MCF 10A (cell line): Measurements from ENCODE around the gene CTDNEP1. TPM values are rescaled to one million over a fixed set of nuclear protein-coding genes. Genes with fewer than 3 reads are reported as not detected.

Experiments used
- BruUV-seq: library from RNA; stranded (reverse); fragments of 400-500 nt; replicated peaks from 2 replicates; lab custom pipeline; 2021; lab: Mats Ljungman, UMichigan
- CTCF ChIA-PET: fragments of 300-600 bp; sonication (Branson Sonifier 250); formaldehyde crosslinking; extraction: SDS; loops from one replicate; lab custom pipeline; 2021; ENCODE audit warnings: antibody characterized with exemption, inconsistent platforms; lab: Yijun Ruan, JAX
- POLR2A ChIA-PET: fragments of 300-600, 350-650 bp; sonication (Branson Sonifier 250); formaldehyde crosslinking; extraction: SDS; loops from one replicate; lab custom pipeline; 2020; ENCODE audit warnings: antibody characterized with exemption, inconsistent platforms; lab: Yijun Ruan, JAX
- DNase-seq: peaks from one replicate; pipeline ENCODE4 v3.0.0-alpha.2; 2018; ENCODE audit not compliant: unreplicated experiment
- H3K27ac Mint-ChIP-seq: one replicate; pipeline ENCODE4 v1.8.0; 2022; ENCODE audit warnings: mild to moderate bottlenecking, low read depth, mixed read lengths; ENCODE audit not compliant: unreplicated experiment
- H3K27me3 Mint-ChIP-seq: one replicate; pipeline ENCODE4 v1.8.0; 2022; ENCODE audit warnings: mixed read lengths; ENCODE audit not compliant: insufficient read depth, unreplicated experiment
- H3K36me3 Mint-ChIP-seq: one replicate; pipeline ENCODE4 v1.8.0; 2022; ENCODE audit warnings: mild to moderate bottlenecking, moderate library complexity, mixed read lengths; ENCODE audit not compliant: insufficient read depth, unreplicated experiment
- H3K4me1 Mint-ChIP-seq: one replicate; pipeline ENCODE4 v1.8.0; 2022; ENCODE audit warnings: mixed read lengths; ENCODE audit not compliant: insufficient read depth, unreplicated experiment
- H3K4me3 Mint-ChIP-seq: one replicate; pipeline ENCODE4 v1.8.0; 2022; ENCODE audit warnings: mild to moderate bottlenecking, moderate library complexity, mixed read lengths; ENCODE audit not compliant: unreplicated experiment
- H3K9me3 Mint-ChIP-seq: one replicate; pipeline ENCODE4 v1.8.0; 2022; ENCODE audit warnings: mixed read lengths; ENCODE audit not compliant: unreplicated experiment
- intact Hi-C: fragments of 100-400 bp; cut with micrococcal nuclease; formaldehyde crosslinking; loops from 2 replicates; pipeline ENCODE4 v1.14.1; 2022
- total RNA-seq: library from RNA; stranded (reverse); gene quantifications from 2 replicates; pipeline ENCODE4 v1.2.3, GENCODE V29; 2022
- TF ChIP-seq, protein P1 (sequence below): fragments of 200-600 bp; IDR thresholded peaks from one replicate; pipeline ENCODE4 v1.8.0; 2022; ENCODE audit warnings: antibody characterized with exemption, mild to moderate bottlenecking; ENCODE audit not compliant: unreplicated experiment

The CTDNEP1 gene
- total RNA-seq, 1 experiment from 2014 or later, result 148 TPM

DNA sequence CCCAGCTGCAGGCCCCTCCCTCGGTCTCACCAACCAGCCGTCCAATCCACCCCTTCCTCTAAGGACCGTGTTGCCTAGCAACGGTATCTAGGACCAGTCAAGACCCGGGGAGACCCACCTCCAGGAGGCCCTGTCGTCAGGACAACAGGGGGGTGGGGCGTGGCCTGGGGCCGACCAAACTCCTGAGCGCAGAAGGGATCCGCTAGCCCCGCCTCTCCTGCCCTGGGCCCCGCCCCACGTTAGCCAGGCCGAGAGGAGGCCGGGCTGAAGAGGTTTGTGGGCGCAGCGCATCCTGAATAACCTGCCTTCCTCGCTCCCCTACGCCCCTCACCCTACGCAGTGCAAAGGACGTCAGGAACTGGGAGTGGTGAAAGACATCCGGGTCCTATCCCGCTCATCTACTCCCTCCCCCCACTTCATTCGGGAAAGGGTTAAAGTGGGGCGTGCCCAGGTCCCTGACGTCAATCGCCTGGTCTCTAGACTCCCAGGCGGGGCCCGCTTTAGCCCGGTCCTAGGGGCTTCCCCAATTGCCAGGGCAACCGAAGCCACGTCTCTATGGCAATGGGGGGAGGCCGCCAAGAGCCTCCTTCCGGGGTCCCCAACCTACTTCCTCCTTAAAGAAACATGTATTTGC lies 46.6 kb downstream of the CTDNEP1 start:
- intact Hi-C loops, result no loop called here
- Mint-ChIP-seq H3K4me1 (no peaks in the 10 kb centered on the region), H3K27ac (no peak overlapping the region), H3K4me3 (no peak overlapping the region), H3K9me3 (no peaks in the 10 kb centered on the region), H3K27me3 (peaks cover 18% of the 10 kb centered on the region), H3K36me3 (peaks cover 11% of the 10 kb centered on the region)
- DNase-seq, result no peak
- BruUV-seq, result no TSS peak
- CTCF ChIA-PET, result no interaction called here
- POLR2A ChIA-PET, result no interaction called here
- TF ChIP-seq, protein P1, sequence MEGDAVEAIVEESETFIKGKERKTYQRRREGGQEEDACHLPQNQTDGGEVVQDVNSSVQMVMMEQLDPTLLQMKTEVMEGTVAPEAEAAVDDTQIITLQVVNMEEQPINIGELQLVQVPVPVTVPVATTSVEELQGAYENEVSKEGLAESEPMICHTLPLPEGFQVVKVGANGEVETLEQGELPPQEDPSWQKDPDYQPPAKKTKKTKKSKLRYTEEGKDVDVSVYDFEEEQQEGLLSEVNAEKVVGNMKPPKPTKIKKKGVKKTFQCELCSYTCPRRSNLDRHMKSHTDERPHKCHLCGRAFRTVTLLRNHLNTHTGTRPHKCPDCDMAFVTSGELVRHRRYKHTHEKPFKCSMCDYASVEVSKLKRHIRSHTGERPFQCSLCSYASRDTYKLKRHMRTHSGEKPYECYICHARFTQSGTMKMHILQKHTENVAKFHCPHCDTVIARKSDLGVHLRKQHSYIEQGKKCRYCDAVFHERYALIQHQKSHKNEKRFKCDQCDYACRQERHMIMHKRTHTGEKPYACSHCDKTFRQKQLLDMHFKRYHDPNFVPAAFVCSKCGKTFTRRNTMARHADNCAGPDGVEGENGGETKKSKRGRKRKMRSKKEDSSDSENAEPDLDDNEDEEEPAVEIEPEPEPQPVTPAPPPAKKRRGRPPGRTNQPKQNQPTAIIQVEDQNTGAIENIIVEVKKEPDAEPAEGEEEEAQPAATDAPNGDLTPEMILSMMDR, result no peak

GRCh38 chr17:7204336-7204735 lies 47.2 kb downstream of the CTDNEP1 start:
- Mint-ChIP-seq H3K4me1 (no peaks in the 10 kb centered on the region), H3K27me3 (peaks cover 18% of the 10 kb centered on the region), H3K36me3 (peaks cover 6% of the 10 kb centered on the region), H3K27ac (no peak overlapping the region), H3K9me3 (no peaks in the 10 kb centered on the region), H3K4me3 (no peak overlapping the region)
- TF ChIP-seq, protein P1, result no peak
- intact Hi-C loops, result no loop called here
- POLR2A ChIA-PET, result no interaction called here
- CTCF ChIA-PET, result no interaction called here
- DNase-seq, result no peak
- BruUV-seq, result no TSS peak

GRCh38 chr17:7203391-7203790 lies 48.1 kb downstream of the CTDNEP1 start:
- ChIA-PET CTCF (interaction anchor here (0.6 to 1.1 kb wide), 2 partner anchors 26 to 150 kb away, joined by 3 read pairs; no protein-coding TSS in a partner anchor), POLR2A (interaction anchor here (0.6 kb wide), 1 partner anchor 435 kb away, joined by 3 read pairs; no protein-coding TSS in a partner anchor)
- TF ChIP-seq, protein P1, result no peak
- no TSS peak for BruUV-seq
- no peaks in the 10 kb centered on the region for H3K4me1 Mint-ChIP-seq
- H3K27me3 Mint-ChIP-seq, result peaks cover 18% of the 10 kb centered on the region
- no peak overlapping the region for H3K4me3 Mint-ChIP-seq
- peaks cover 6% of the 10 kb centered on the region for H3K36me3 Mint-ChIP-seq
- no peaks in the 10 kb centered on the region for H3K9me3 Mint-ChIP-seq
- no peak overlapping the region for H3K27ac Mint-ChIP-seq
- intact Hi-C loops, result no loop called here
- DNase-seq, result no peak

DNA sequence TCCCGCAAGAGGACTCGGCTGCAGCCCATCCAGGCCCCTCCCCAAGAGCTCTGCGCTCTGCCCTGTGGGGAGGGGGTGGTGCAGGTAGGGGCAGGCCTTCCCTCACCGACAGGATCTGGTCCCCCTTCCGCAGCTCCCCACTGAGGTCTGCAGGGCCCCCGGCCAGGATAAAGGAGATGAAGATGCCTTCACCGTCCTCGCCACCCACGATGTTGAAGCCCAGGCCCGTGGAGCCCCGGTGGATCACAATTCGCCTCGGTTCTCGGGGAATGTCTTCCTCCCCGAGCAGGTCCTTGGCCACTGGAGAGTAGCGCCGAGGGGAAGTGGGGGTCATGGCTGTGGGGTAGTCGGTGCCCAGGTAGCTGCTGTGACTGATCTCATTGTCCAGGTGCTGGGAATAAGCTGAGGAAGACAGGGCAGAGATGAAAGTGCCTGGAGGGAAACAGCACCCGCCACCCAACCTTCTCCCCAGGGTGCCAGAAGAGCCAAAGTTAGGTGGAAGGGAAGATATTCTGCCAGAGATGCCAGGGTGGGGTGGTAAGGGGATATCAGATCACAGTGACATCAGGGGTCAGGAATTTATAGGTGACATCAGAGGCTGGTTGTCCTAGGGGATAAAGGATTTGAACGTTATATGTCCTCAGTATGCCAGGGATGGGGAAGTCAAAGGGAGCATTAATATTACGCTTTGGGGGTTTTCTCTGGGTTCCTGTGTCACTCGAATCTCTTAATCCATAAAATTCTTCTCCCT lies 54.7 kb downstream of the CTDNEP1 start:
- peaks cover 18% of the 10 kb centered on the region for H3K36me3 Mint-ChIP-seq
- no TSS peak for BruUV-seq
- H3K4me3 Mint-ChIP-seq, result no peak overlapping the region
- no peak overlapping the region for H3K27ac Mint-ChIP-seq
- no peak for DNase-seq
- POLR2A ChIA-PET, result no interaction called here
- no peaks in the 10 kb centered on the region for H3K4me1 Mint-ChIP-seq
- H3K9me3 Mint-ChIP-seq, result no peaks in the 10 kb centered on the region
- intact Hi-C loops, result no loop called here
- H3K27me3 Mint-ChIP-seq, result no peaks in the 10 kb centered on the region
- CTCF ChIA-PET, result interaction anchor here (1.9 kb wide), 1 partner anchor 20 kb away, joined by 8 read pairs; no protein-coding TSS in a partner anchor
- TF ChIP-seq, protein P1, result no peak
